Activated CD4-positive, alpha-beta T cell treated with anti-CD3 and anti-CD28 coated beads, Interleukin-2, amount 10 ng/mL, durations not matched to agents 7 days and 5 days (primary cell): ENCODE results near the gene SELENOW. TPM values are rescaled to one million over a fixed set of nuclear protein-coding genes. Genes with fewer than 3 reads are reported as not detected.
"Not testable (repeated sequence)": the region's sequence is repeated elsewhere in the genome, so short reads cannot be mapped to it uniquely, and the experiment has no call there.

Experiments used
- CTCF ChIA-PET: fragments of 350-600 bp; sonication (Branson Sonifier 250); formaldehyde crosslinking; loops from one replicate; lab custom pipeline; 2021; ENCODE audit warnings: antibody characterized with exemption; lab: Charles Lee
- POLR2A ChIA-PET: fragments of 350-600 bp; sonication (Branson Sonifier 250); formaldehyde crosslinking; loops from one replicate; lab custom pipeline; 2021; ENCODE audit warnings: antibody characterized with exemption; lab: Charles Lee
- DNase-seq: peaks from one replicate; pipeline ENCODE4 v3.0.0-alpha.2; 2020
- H3K27ac Mint-ChIP-seq: one replicate; pipeline ENCODE4 v1.8.0; 2021; ENCODE audit warnings: mild to moderate bottlenecking, moderate library complexity, mixed read lengths
- H3K27me3 Mint-ChIP-seq: one replicate; pipeline ENCODE4 v1.8.0; 2021; ENCODE audit warnings: mixed read lengths
- H3K36me3 Mint-ChIP-seq: one replicate; pipeline ENCODE4 v1.8.0; 2021; ENCODE audit warnings: low read depth, mixed read lengths
- H3K4me1 Mint-ChIP-seq: one replicate; pipeline ENCODE4 v1.8.0; 2021; ENCODE audit warnings: mixed read lengths
- H3K4me3 Mint-ChIP-seq: one replicate; pipeline ENCODE4 v1.8.0; 2021; ENCODE audit warnings: mild to moderate bottlenecking, moderate library complexity, mixed read lengths
- H3K9me3 Mint-ChIP-seq: one replicate; pipeline ENCODE4 v1.8.0; 2021; ENCODE audit warnings: mixed read lengths
- total RNA-seq, 2 experiments: library from RNA; stranded (reverse); gene quantifications; one replicate each; pipeline ENCODE4 v1.2.3, GENCODE V29; 2021

SELENOW gene
- total RNA-seq, 2 experiments from 2014 or later: 118 to 125 TPM

DNA sequence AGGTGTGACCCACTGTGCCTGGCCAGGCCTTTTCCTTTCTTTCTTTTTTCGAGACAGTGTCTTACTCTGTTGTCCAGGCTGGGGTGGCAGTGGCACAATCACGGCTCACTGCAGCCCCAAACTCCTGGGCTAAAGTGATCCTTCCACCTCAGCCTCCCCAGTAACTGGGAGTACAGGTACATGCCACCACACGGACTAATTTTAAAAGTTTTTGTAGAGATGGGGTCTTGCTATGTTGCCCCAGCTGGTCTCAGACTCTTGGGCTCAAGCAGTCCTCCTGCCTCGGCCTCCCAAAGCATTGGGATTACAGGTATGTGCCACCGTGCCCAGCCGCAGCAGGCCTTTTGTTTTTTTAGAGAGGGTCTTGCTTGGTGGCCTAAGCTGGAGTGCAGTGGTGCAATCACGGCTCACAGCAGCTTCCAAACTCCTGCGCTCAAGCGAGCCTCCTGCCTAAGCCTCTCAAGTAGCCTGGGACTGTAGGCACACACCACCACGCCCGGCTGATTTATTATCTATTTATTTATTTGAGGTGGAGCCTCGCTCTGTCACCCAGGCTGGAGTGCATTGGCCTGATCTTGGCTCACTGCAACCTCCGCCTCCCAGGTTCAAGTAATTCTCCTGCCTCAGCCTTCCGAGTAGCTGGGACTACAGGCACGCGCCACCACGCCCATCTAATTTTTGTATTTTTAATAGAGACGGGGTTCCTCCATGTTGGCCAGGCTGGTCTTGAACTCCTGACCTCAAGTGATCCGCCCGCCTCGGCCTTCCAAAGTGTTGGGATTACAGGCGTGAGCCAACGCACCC lies 1.1 kb upstream of the SELENOW start:
- H3K4me1 Mint-ChIP-seq: peaks cover 36% of the 10 kb centered on the region
- POLR2A ChIA-PET: not testable (repeated sequence)
- H3K36me3 Mint-ChIP-seq: peaks cover 16% of the 10 kb centered on the region

DNA sequence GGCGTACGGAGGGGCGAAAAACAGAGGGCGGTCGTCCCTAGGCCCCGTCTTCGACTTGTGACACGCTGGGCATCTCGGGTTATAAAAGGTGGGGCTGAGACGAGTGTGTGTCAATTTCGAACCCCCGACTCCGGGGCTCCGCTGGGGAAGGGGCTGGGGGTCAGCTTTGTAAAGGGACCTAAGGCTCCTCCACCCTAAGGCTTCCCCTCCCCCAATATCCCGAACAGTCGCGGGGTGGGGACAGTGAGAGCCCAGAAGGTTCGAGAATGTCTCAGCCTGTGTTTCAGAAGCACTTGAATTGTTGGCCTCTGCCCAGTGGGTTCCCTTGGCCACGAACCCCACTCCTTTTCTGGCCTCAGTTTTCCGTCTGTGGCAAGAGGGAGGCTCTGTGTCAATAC lies 450 bp downstream of the SELENOW start:
- Mint-ChIP-seq H3K4me3 (peak overlapping the region; percentile 97), H3K27ac (peak overlapping the region; percentile 97), H3K27me3 (no peaks in the 10 kb centered on the region), H3K36me3 (peaks cover 25% of the 10 kb centered on the region), H3K4me1 (peaks cover 36% of the 10 kb centered on the region), H3K9me3 (no peaks in the 10 kb centered on the region)
- CTCF ChIA-PET: interaction anchor here (1.7 kb wide), 1 partner anchor 11 kb away, joined by 5 read pairs; no protein-coding TSS in a partner anchor
- POLR2A ChIA-PET: no interaction called here
- DNase-seq: peak; percentile 13

More for the DNA sequence above, 1.1 kb upstream of the SELENOW start:
- Mint-ChIP-seq H3K27ac (peak overlapping the region; percentile 97), H3K4me3 (peak overlapping the region; percentile 97)
- H3K27me3 Mint-ChIP-seq, DNase-seq, H3K9me3 Mint-ChIP-seq: not testable (repeated sequence)
- CTCF ChIA-PET: interaction anchor here (0.7 to 1.4 kb wide), 4 partner anchors 10 to 1062 kb away, joined by 3 to 4 read pairs (median 4); no protein-coding TSS in a partner anchor

DNA sequence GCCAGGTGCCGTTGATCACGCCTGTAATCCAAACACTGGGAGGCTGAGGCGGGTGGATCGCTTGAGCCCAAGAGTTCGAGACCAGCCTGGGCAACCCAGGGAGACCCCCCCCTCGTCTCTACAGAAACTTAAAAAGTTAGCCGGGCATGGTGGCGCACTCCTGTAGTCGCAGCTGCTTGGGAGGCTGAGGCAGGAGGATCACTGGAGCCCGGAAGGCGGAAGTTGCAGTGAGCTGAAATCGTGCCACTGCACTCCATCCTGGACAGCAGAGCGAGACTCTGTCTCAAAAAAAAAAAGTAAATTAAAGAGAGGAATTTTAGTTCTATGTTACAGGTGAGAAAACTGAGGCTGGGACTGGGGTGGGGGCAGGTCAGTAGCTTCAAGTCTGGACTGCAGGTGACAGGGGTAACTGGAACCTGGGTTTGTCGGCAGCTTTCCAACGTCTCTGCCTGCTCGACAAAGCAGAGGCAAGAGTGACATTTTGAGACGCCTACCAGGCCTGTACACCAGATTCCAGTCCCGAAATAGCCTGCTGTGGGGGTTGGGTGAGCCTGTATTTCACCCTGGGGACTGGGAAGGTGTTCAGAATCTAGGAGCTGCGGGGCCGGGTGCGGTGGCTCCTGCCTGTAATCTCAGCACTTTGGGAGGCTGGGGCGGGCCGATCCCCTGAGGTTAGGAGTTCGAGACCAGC lies 1.2 kb downstream of the SELENOW start:
- H3K36me3 Mint-ChIP-seq: peaks cover 32% of the 10 kb centered on the region
- ChIA-PET POLR2A (no interaction called here), CTCF (interaction anchor here (1.7 kb wide), 1 partner anchor 10 kb away, joined by 5 read pairs; no protein-coding TSS in a partner anchor)
- H3K27ac Mint-ChIP-seq: peak overlapping the region; percentile 97
- no peaks in the 10 kb centered on the region for H3K9me3 Mint-ChIP-seq
- peaks cover 36% of the 10 kb centered on the region for H3K4me1 Mint-ChIP-seq
- DNase-seq: no peak
- peak overlapping the region; percentile 97 for H3K4me3 Mint-ChIP-seq
- no peaks in the 10 kb centered on the region for H3K27me3 Mint-ChIP-seq

DNA sequence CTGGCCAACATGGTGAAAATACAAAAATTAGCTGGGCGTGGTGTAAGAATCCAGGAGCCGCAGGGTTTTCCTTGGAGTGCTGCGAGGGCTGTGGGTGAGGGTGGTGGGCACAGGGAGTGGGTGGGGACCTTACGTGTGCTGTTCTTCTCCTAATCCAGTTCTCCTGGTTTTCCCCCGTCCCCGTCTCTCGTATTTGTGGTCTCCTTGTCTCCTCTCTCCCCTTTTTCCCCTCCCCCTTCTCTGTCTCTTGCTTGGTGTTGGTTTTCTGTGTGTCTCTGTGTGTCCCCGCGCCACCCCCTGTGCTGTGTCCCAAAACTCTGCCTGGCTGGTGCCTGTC lies 1.7 kb downstream of the SELENOW start:
- no peaks in the 10 kb centered on the region for H3K27me3 Mint-ChIP-seq
- H3K27ac Mint-ChIP-seq: peak overlapping the region; percentile 97
- ChIA-PET POLR2A (no interaction called here), CTCF (interaction anchor here (1.7 kb wide), 1 partner anchor 10 kb away, joined by 5 read pairs; no protein-coding TSS in a partner anchor)
- H3K36me3 Mint-ChIP-seq: peaks cover 33% of the 10 kb centered on the region
- H3K9me3 Mint-ChIP-seq: no peaks in the 10 kb centered on the region
- DNase-seq: no peak
- H3K4me1 Mint-ChIP-seq: peaks cover 36% of the 10 kb centered on the region
- peak overlapping the region; percentile 97 for H3K4me3 Mint-ChIP-seq

GRCh38 chr19:47781590-47782262 lies 3.2 kb downstream of the SELENOW start:
- POLR2A ChIA-PET: no interaction called here
- H3K27ac Mint-ChIP-seq: peak overlapping the region; percentile 14
- no peaks in the 10 kb centered on the region for H3K9me3 Mint-ChIP-seq
- H3K4me1 Mint-ChIP-seq: peaks cover 33% of the 10 kb centered on the region
- peaks cover 36% of the 10 kb centered on the region for H3K36me3 Mint-ChIP-seq
- no peak for DNase-seq
- CTCF ChIA-PET: interaction anchor here (0.6 to 1.4 kb wide), 4 partner anchors 8 to 75 kb away, joined by 3 to 4 read pairs (median 3); no protein-coding TSS in a partner anchor
- peak overlapping the region; percentile 4 for H3K4me3 Mint-ChIP-seq
- H3K27me3 Mint-ChIP-seq: no peaks in the 10 kb centered on the region

DNA sequence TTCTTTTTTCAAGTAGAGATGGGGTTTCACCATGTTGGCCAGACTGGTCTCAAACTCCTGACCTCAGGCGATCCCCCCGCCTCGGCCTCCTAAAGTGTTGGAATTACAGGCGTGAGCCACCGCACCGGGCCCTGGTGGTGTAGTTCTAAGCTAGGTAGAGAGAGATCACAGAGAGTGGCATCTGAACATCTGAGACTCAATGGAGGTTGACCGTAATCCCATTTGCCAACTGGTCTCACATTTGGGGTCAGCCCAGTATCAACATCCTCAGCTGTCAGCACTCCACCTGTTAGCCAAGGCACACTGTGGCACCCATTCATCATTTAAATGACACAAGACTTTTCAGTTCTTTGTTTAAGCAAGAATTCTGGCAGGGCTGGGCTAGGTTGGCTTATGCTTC lies 8.1 kb downstream of the SELENOW start:
- Mint-ChIP-seq H3K4me1 (peaks cover 11% of the 10 kb centered on the region), H3K9me3 (no peaks in the 10 kb centered on the region)
- CTCF ChIA-PET: interaction anchor here (0.6 kb wide), 1 partner anchor 106 kb away, joined by 4 read pairs; no protein-coding TSS in a partner anchor

GRCh38 chr19:47787307-47787706 lies 8.8 kb downstream of the SELENOW start:
- POLR2A ChIA-PET, H3K9me3 Mint-ChIP-seq, H3K27ac Mint-ChIP-seq, H3K4me1 Mint-ChIP-seq, DNase-seq, H3K4me3 Mint-ChIP-seq, H3K27me3 Mint-ChIP-seq: not testable (repeated sequence)
- H3K36me3 Mint-ChIP-seq: peaks cover 21% of the 10 kb centered on the region
- CTCF ChIA-PET: interaction anchor here (0.6 to 1.0 kb wide), 2 partner anchors 10 to 107 kb away, joined by 3 to 4 read pairs; no protein-coding TSS in a partner anchor

More for the DNA sequence above, 8.1 kb downstream of the SELENOW start:
- H3K4me3 Mint-ChIP-seq: no peak overlapping the region
- POLR2A ChIA-PET: no interaction called here
- H3K27me3 Mint-ChIP-seq: no peaks in the 10 kb centered on the region
- no peak for DNase-seq
- peak overlapping the region; percentile 25 for H3K27ac Mint-ChIP-seq
- peaks cover 25% of the 10 kb centered on the region for H3K36me3 Mint-ChIP-seq

DNA sequence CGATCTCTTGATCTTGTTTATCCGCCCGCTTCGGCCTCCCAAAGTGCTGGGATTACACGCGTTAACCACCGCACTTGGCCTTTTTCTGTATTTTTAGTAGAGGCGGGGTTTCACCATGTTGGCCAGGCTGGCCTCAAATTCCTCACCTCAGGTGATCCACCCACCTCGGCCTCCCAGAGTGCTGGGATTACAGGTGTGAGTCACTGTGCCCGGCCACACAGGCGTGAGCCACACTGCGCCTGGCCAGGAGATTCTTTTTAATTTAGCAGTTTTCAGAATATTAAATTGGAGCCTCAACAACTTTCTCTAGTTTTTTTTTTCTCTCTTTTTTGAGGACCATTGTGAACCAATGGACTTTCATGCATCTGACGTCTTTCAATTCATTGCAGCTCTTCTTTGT lies 11.3 kb downstream of the SELENOW start:
- H3K27ac Mint-ChIP-seq, H3K9me3 Mint-ChIP-seq, H3K4me3 Mint-ChIP-seq, H3K4me1 Mint-ChIP-seq, H3K36me3 Mint-ChIP-seq, H3K27me3 Mint-ChIP-seq, DNase-seq, POLR2A ChIA-PET: not testable (repeated sequence)
- CTCF ChIA-PET: interaction anchor here (0.8 to 1.8 kb wide), 2 partner anchors 8 to 10 kb away, joined by 3 to 5 read pairs; no protein-coding TSS in a partner anchor

GRCh38 chr19:47790398-47790814 lies 11.9 kb downstream of the SELENOW start:
- H3K4me1 Mint-ChIP-seq: peaks cover 7% of the 10 kb centered on the region
- peaks cover 3% of the 10 kb centered on the region for H3K9me3 Mint-ChIP-seq
- no peaks in the 10 kb centered on the region for H3K27me3 Mint-ChIP-seq
- CTCF ChIA-PET: interaction anchor here (0.8 to 1.8 kb wide), 2 partner anchors 9 to 11 kb away, joined by 3 to 5 read pairs; no protein-coding TSS in a partner anchor
- H3K27ac Mint-ChIP-seq: no peak overlapping the region
- DNase-seq: peak; percentile 88
- H3K4me3 Mint-ChIP-seq: no peak overlapping the region
- peaks cover 1% of the 10 kb centered on the region for H3K36me3 Mint-ChIP-seq
- POLR2A ChIA-PET: no interaction called here

DNA sequence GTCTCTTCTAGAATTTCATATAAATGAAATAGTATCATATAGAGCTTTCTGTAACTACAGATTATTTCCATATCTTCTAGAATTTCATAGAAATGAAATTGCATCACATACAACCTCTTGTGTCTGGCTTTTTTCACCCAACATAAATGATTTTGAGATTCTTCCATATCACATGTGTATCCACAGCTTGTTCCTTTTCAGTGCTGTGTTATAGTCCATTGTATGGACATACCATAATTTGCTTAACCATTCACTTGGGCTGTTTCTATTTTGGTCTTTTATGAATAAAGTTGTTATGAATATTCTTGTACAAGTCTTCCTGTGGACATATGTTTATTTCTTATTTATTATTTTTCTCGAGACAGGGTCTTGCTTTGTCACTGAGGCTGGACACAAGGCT lies 14.1 kb downstream of the SELENOW start:
- no peak for DNase-seq
- no peak overlapping the region for H3K4me3 Mint-ChIP-seq
- H3K4me1 Mint-ChIP-seq: peaks cover 7% of the 10 kb centered on the region
- no peak overlapping the region for H3K27ac Mint-ChIP-seq
- POLR2A ChIA-PET: no interaction called here
- peaks cover 3% of the 10 kb centered on the region for H3K9me3 Mint-ChIP-seq
- CTCF ChIA-PET: interaction anchor here (0.7 kb wide), 1 partner anchor 35 kb away, joined by 3 read pairs; no protein-coding TSS in a partner anchor
- no peaks in the 10 kb centered on the region for H3K36me3 Mint-ChIP-seq
- peaks cover under 1% of the 10 kb centered on the region for H3K27me3 Mint-ChIP-seq

DNA sequence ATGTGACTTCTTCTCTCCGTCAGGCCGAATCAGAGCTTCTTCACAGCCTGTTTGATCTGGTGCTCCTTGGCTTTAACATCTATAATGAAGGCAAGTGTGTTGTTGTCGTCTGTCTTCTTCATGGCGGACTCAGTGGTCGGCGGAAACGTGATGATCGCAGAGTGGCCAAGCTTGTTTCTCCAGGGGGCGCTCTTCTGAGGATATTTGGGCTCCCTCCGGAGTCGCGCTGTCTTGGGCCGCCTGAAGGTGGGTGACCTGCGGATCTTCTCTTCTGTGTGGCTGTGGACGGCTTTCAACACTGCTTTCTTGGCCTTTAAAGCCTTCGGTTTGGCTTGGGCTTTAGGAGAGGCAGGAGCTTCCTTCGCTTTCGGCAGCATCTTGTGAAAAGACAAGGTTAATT lies 16.0 kb downstream of the SELENOW start:
- Mint-ChIP-seq H3K27ac (no peak overlapping the region), H3K4me3 (no peak overlapping the region), H3K4me1 (peaks cover 2% of the 10 kb centered on the region), H3K36me3 (no peaks in the 10 kb centered on the region), H3K9me3 (peaks cover 3% of the 10 kb centered on the region), H3K27me3 (peaks cover 2% of the 10 kb centered on the region)
- CTCF ChIA-PET: no interaction called here
- no peak for DNase-seq
- POLR2A ChIA-PET: interaction anchor here (0.6 kb wide), 1 partner anchor 70 kb away, joined by 3 read pairs; no protein-coding TSS in a partner anchor

DNA sequence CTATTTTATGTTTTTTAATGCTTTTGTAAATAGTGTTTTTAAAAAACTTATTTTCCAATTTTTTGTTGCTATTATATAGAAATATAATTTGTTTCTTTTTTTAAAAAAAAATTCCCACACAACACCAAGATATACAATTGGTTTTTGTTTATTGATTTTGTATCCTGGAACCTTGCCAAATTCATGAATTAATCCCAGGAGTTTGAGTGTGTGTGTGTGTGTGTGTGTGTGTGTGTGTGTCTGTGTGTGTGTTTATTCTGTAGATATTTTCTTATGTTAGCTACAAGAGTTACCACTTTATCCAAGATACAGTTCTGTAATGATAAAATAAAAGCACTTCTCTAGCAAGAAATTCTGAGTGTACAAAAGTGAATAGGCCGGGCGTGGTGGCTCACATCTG lies 18.3 kb downstream of the SELENOW start:
- Mint-ChIP-seq H3K27me3 (peaks cover 2% of the 10 kb centered on the region), H3K27ac (no peak overlapping the region), H3K9me3 (peaks cover 8% of the 10 kb centered on the region), H3K4me1 (no peaks in the 10 kb centered on the region), H3K36me3 (peaks cover 4% of the 10 kb centered on the region), H3K4me3 (no peak overlapping the region)
- ChIA-PET POLR2A (no interaction called here), CTCF (no interaction called here)
- DNase-seq: no peak
